H9 (cell line): ENCODE results near the gene TMEM107. TPM values are rescaled to one million over a fixed set of nuclear protein-coding genes. Genes with fewer than 3 reads are reported as not detected.

Experiments used
- DNase-seq: peaks from one replicate; pipeline ENCODE4 v3.0.0-alpha.2; 2017
- H2AFZ ChIP-seq: one replicate; pipeline ENCODE4 v1.6.1; 2013; ENCODE audit warnings: mild to moderate bottlenecking, low read length, control low read depth, moderate library complexity
- H2AK5ac ChIP-seq: 2 replicates; pipeline ENCODE4 v1.6.1; 2013; ENCODE audit warnings: low read length, control low read depth, mixed read lengths; ENCODE audit not compliant: insufficient read length
- H2BK120ac ChIP-seq: one replicate; pipeline ENCODE4 v1.6.1; 2013; ENCODE audit warnings: low read depth, mild to moderate bottlenecking, low read length, control low read depth, inconsistent platforms; ENCODE audit not compliant: poor library complexity, severe bottlenecking
- H2BK12ac ChIP-seq: 2 replicates; pipeline ENCODE4 v1.6.1; 2013; ENCODE audit warnings: low read length, control low read depth, mixed read lengths, low read depth; ENCODE audit not compliant: insufficient read length
- H2BK15ac ChIP-seq: 2 replicates; pipeline ENCODE4 v1.6.1; 2013; ENCODE audit warnings: low read depth, low read length, control low read depth
- H2BK20ac ChIP-seq: one replicate; pipeline ENCODE4 v1.6.1; 2013; ENCODE audit warnings: low read depth, mild to moderate bottlenecking, low read length, control low read depth, inconsistent platforms; ENCODE audit not compliant: poor library complexity, severe bottlenecking
- H2BK5ac ChIP-seq: 2 replicates; pipeline ENCODE4 v1.6.1; 2013; ENCODE audit warnings: low read length, control low read depth, mixed read lengths; ENCODE audit not compliant: insufficient read length
- H3K14ac ChIP-seq: 2 replicates; pipeline ENCODE4 v1.6.1; 2013; ENCODE audit warnings: low read length, control low read depth; ENCODE audit not compliant: insufficient read depth
- H3K18ac ChIP-seq: 2 replicates; pipeline ENCODE4 v1.6.1; 2013; ENCODE audit warnings: low read depth, mild to moderate bottlenecking, mixed read lengths, low read length, control low read depth; ENCODE audit not compliant: insufficient read length
- H3K23ac ChIP-seq: 2 replicates; pipeline ENCODE4 v1.6.1; 2013; ENCODE audit warnings: low read length, control low read depth, mixed read lengths, low read depth; ENCODE audit not compliant: insufficient read length
- H3K23me2 ChIP-seq: 2 replicates; pipeline ENCODE4 v1.6.1; 2013; ENCODE audit warnings: low read depth, mild to moderate bottlenecking, mixed read lengths, low read length, control low read depth; ENCODE audit not compliant: insufficient read length, poor library complexity, severe bottlenecking
- H3K27ac ChIP-seq: 2 replicates; pipeline ENCODE4 v1.5.1; 2013; ENCODE audit warnings: low read length, control low read depth, mixed read lengths, low read depth; ENCODE audit not compliant: insufficient read length
- H3K27me3 ChIP-seq: 2 replicates; pipeline ENCODE4 v1.6.1; 2013; ENCODE audit warnings: low read length, control low read depth, inconsistent platforms; ENCODE audit not compliant: insufficient read depth
- H3K4ac ChIP-seq: 2 replicates; pipeline ENCODE4 v1.6.1; 2013; ENCODE audit warnings: low read depth, mild to moderate bottlenecking, control low read depth, inconsistent platforms, low read length, moderate library complexity
- H3K4me1 ChIP-seq: 2 replicates; pipeline ENCODE4 v1.6.1; 2013; ENCODE audit warnings: low read length, control low read depth, inconsistent platforms; ENCODE audit not compliant: insufficient read depth
- H3K4me2 ChIP-seq: 2 replicates; pipeline ENCODE4 v1.6.1; 2013; ENCODE audit warnings: low read length, control low read depth, mixed read lengths; ENCODE audit not compliant: insufficient read length, insufficient read depth
- H3K56ac ChIP-seq: 2 replicates; pipeline ENCODE4 v1.6.1; 2013; ENCODE audit warnings: low read depth, mild to moderate bottlenecking, mixed read lengths, low read length, control low read depth; ENCODE audit not compliant: insufficient read length
- H3K79me1 ChIP-seq: 2 replicates; pipeline ENCODE4 v1.6.1; 2013; ENCODE audit warnings: low read depth, mild to moderate bottlenecking, moderate library complexity, low read length, control low read depth, inconsistent platforms; ENCODE audit not compliant: insufficient read depth, poor library complexity, severe bottlenecking
- H3K79me2 ChIP-seq: 2 replicates; pipeline ENCODE4 v1.6.1; 2013; ENCODE audit warnings: low read length, control low read depth, inconsistent platforms; ENCODE audit not compliant: insufficient read depth
- H3K9ac ChIP-seq: 2 replicates; pipeline ENCODE4 v1.6.1; 2013; ENCODE audit warnings: low read length, control low read depth, mixed read lengths; ENCODE audit not compliant: insufficient read length; ENCODE audit errors: extremely low read depth
- H3K9me3 ChIP-seq: one replicate; pipeline ENCODE4 v1.6.1; 2013; ENCODE audit warnings: low read depth, low read length, inconsistent platforms; ENCODE audit not compliant: control insufficient read depth
- H3T11ph ChIP-seq: one replicate; pipeline ENCODE4 v1.6.1; 2013; ENCODE audit warnings: mild to moderate bottlenecking, low read length, control low read depth, inconsistent platforms
- H4K20me1 ChIP-seq: one replicate; pipeline ENCODE4 v1.6.1; 2013; ENCODE audit not compliant: control insufficient read depth, insufficient read length, insufficient read depth
- H4K5ac ChIP-seq: 2 replicates; pipeline ENCODE4 v1.6.1; 2013; ENCODE audit warnings: low read depth, mild to moderate bottlenecking, mixed read lengths, low read length, control low read depth; ENCODE audit not compliant: insufficient read length
- H4K8ac ChIP-seq: replicated peaks from 2 replicates; pipeline ENCODE4 v1.6.1; 2013; ENCODE audit warnings: low read length, control low read depth, mixed read lengths, low read depth; ENCODE audit not compliant: insufficient read length
- H4K91ac ChIP-seq: 2 replicates; pipeline ENCODE4 v1.6.1; 2013; ENCODE audit warnings: low read depth, mild to moderate bottlenecking, moderate library complexity, mixed read lengths, low read length, control low read depth; ENCODE audit not compliant: insufficient read length
- H3K27ac Mint-ChIP-seq, 3 experiments: 2 replicates in 2 of 3; 3 replicates in 1 of 3; pipeline ENCODE4 v1.8.0; 2020 to 2021; ENCODE audit warnings: mixed read lengths in 3 of 3, mild to moderate bottlenecking in 1 of 3, moderate library complexity in 1 of 3
- H3K27me3 Mint-ChIP-seq: 2 replicates; pipeline ENCODE4 v1.8.0; 2021; ENCODE audit warnings: low read depth, mild to moderate bottlenecking, moderate library complexity, mixed read lengths
- H3K36me3 Mint-ChIP-seq, 3 experiments: 2 replicates in 2 of 3; 3 replicates in 1 of 3; pipeline ENCODE4 v1.8.0; 2020 to 2021; ENCODE audit warnings: low read depth in 3 of 3, mixed read lengths in 3 of 3; ENCODE audit not compliant: insufficient read depth in 1 of 3
- H3K4me1 Mint-ChIP-seq, 2 experiments: 2 replicates each; pipeline ENCODE4 v1.8.0; 2020; ENCODE audit warnings: mixed read lengths in 2 of 2
- H3K4me3 Mint-ChIP-seq, 2 experiments: 2 replicates in 1 of 2; 3 replicates in 1 of 2; pipeline ENCODE4 v1.8.0; 2020 to 2021; ENCODE audit warnings: mild to moderate bottlenecking in 2 of 2, mixed read lengths in 2 of 2, moderate library complexity in 1 of 2
- H3K9me3 Mint-ChIP-seq, 2 experiments: 2 replicates in 1 of 2; 3 replicates in 1 of 2; pipeline ENCODE4 v1.8.0; 2020; ENCODE audit warnings: mild to moderate bottlenecking in 2 of 2, mixed read lengths in 2 of 2, moderate library complexity in 1 of 2
- WGBS: extraction: QIAGEN DNeasy Blood & Tissue Kit; methylation state at CpG from one replicate; pipeline ENCODE4 v1.1.7; 2013; ENCODE audit warnings: missing lambda C conversion rate, low lambda C conversion rate, mixed read lengths; ENCODE audit not compliant: insufficient read length; ENCODE audit errors: extremely low coverage; 5-methylcytosine and 5-hydroxymethylcytosine counted together
- total RNA-seq: library from RNA; stranded (reverse); gene quantifications from 2 replicates; pipeline ENCODE4 v1.2.1, GENCODE V29; 2021
- TF ChIP-seq, protein P1 (sequence below): fragments of 200-600 bp; sonication (generic); conservative IDR thresholded peaks from 3 replicates; pipeline ENCODE4 v1.8.0; 2021; ENCODE audit warnings: antibody characterized with exemption, mild to moderate bottlenecking

Gene TMEM107
- total RNA-seq, 1 experiment from 2014 or later: 12.7 TPM

- H4K5ac ChIP-seq: no peak overlapping the region
- peak overlapping the region; percentile 35 for H3K9ac ChIP-seq
- no peak overlapping the region for H4K91ac ChIP-seq
- no peaks in the 10 kb centered on the region for H4K20me1 ChIP-seq
- H3K4me2 ChIP-seq: peak overlapping the region; percentile 67
- peak overlapping the region; percentile 22 for H3K56ac ChIP-seq
- no peaks in the 10 kb centered on the region for H3K9me3 ChIP-seq
- no peak overlapping the region for H3K14ac ChIP-seq
- H3K4me3 Mint-ChIP-seq: peak overlapping the region; percentile 74 to 90
- H3K4me1 ChIP-seq: peaks cover 5% of the 10 kb centered on the region; the same call in 1 of the 2 replicates
- no peak overlapping the region for H4K8ac ChIP-seq
- no peaks in the 10 kb centered on the region for H3K79me2 ChIP-seq
- DNase-seq: no peak
- H2AFZ ChIP-seq: no peak overlapping the region
- peak overlapping the region; percentile 49 for H3K27ac ChIP-seq
- H3K23ac ChIP-seq: no peak overlapping the region
- H3K27me3 Mint-ChIP-seq: no peaks in the 10 kb centered on the region
- WGBS: no CpG with 5 or more reads among the region's 14 CpGs
- TF ChIP-seq, protein P1, sequence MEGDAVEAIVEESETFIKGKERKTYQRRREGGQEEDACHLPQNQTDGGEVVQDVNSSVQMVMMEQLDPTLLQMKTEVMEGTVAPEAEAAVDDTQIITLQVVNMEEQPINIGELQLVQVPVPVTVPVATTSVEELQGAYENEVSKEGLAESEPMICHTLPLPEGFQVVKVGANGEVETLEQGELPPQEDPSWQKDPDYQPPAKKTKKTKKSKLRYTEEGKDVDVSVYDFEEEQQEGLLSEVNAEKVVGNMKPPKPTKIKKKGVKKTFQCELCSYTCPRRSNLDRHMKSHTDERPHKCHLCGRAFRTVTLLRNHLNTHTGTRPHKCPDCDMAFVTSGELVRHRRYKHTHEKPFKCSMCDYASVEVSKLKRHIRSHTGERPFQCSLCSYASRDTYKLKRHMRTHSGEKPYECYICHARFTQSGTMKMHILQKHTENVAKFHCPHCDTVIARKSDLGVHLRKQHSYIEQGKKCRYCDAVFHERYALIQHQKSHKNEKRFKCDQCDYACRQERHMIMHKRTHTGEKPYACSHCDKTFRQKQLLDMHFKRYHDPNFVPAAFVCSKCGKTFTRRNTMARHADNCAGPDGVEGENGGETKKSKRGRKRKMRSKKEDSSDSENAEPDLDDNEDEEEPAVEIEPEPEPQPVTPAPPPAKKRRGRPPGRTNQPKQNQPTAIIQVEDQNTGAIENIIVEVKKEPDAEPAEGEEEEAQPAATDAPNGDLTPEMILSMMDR: no peak
- no peak overlapping the region for H2BK12ac ChIP-seq
- peaks cover 10% of the 10 kb centered on the region for H3K23me2 ChIP-seq
- H3K27ac Mint-ChIP-seq: peak overlapping the region; percentile 100; a peak in 6 of 7 replicates
- H3K4me1 Mint-ChIP-seq: peaks cover 26 to 28% of the 10 kb centered on the region in 2 experiments
- H3K4ac ChIP-seq: no peak overlapping the region
- H3K27me3 ChIP-seq: no peaks in the 10 kb centered on the region
- H2BK120ac ChIP-seq: no peak overlapping the region
- H2BK5ac ChIP-seq: no peak overlapping the region
- H3K9me3 Mint-ChIP-seq: no peaks in the 10 kb centered on the region; a peak in 1 of 5 replicates
- H3T11ph ChIP-seq: no peak overlapping the region
- no peak overlapping the region for H2BK15ac ChIP-seq
- H2BK20ac ChIP-seq: no peak overlapping the region
- no peaks in the 10 kb centered on the region for H3K79me1 ChIP-seq
- H3K18ac ChIP-seq: no peak overlapping the region
- H3K36me3 Mint-ChIP-seq: no peaks in the 10 kb centered on the region
- no peak overlapping the region for H2AK5ac ChIP-seq
Observed at GRCh38 chr17:8173871-8174322, 2.3 kb downstream of the TMEM107 start.
